ENCODE measurements around the gene NCKAP5. TPM values are rescaled to one million over a fixed set of nuclear protein-coding genes. Genes with fewer than 3 reads are reported as not detected.

NCKAP5 gene
- total RNA-seq, 1 experiment from 2014 or later = not detected

DNA sequence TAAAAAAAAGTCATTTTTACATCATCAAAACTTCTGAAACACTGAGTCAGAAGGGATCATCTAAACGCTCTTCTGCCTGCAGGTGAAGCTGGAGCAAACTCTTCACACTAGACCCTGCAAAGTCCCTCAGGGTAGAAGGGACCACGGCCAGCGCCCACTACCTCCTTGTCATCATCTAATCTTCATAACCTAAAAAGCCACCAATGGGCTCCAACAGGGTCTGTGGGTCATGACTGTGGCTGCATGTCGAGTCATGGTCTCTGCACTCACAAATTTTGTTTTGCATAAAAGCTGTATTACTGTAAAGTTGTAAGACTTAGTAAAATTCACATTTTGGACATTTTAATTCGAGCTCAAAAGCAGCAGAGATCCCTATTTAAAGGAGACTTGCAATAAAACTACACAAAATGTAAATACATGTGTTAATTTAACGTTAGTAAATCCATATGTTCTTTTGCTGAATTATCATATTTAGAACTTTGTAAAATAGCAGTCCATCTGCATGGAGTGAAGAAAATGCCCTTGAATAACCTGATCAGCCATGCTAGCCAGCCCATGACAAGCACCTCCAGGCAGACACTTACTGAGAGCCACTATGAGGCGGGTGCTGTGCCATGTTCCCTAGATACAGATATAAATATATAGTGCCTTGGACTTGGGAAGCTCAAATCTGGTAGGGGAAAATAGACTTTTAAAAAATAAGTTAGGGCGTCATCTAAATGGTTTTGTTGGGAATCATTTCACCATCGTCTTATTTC lies 461.0 kb downstream of the NCKAP5 start:
- TF ChIP-seq, protein P1, sequence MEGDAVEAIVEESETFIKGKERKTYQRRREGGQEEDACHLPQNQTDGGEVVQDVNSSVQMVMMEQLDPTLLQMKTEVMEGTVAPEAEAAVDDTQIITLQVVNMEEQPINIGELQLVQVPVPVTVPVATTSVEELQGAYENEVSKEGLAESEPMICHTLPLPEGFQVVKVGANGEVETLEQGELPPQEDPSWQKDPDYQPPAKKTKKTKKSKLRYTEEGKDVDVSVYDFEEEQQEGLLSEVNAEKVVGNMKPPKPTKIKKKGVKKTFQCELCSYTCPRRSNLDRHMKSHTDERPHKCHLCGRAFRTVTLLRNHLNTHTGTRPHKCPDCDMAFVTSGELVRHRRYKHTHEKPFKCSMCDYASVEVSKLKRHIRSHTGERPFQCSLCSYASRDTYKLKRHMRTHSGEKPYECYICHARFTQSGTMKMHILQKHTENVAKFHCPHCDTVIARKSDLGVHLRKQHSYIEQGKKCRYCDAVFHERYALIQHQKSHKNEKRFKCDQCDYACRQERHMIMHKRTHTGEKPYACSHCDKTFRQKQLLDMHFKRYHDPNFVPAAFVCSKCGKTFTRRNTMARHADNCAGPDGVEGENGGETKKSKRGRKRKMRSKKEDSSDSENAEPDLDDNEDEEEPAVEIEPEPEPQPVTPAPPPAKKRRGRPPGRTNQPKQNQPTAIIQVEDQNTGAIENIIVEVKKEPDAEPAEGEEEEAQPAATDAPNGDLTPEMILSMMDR (IDR thresholded peaks at IDR 0.05; ENCODE audit: unreplicated experiment) = no peak
- Mint-ChIP-seq H3K27ac (ENCODE audit: low read depth, unreplicated experiment) (no peak overlapping the region), H3K36me3 (ENCODE audit: insufficient read depth, unreplicated experiment) (peaks cover 5% of the 10 kb centered on the region), H3K4me1 (ENCODE audit: insufficient read depth, unreplicated experiment) (no peaks in the 10 kb centered on the region), H3K27me3 (ENCODE audit: insufficient read depth, unreplicated experiment) (no peaks in the 10 kb centered on the region), H3K9me3 (ENCODE audit: unreplicated experiment) (peaks cover 58% of the 10 kb centered on the region), H3K4me3 (ENCODE audit: unreplicated experiment) (no peak overlapping the region)
- no peak for DNase-seq (ENCODE audit: unreplicated experiment)
- no TSS peak for BruUV-seq (replicated peaks)
- intact Hi-C loops (cut with micrococcal nuclease) = no loop called here
- CTCF ChIA-PET = interaction anchor here (0.5 to 0.7 kb wide), 3 partner anchors 47 to 686 kb away, joined by 3 to 4 read pairs (median 3); no protein-coding TSS in a partner anchor
- POLR2A ChIA-PET = no interaction called here

DNA sequence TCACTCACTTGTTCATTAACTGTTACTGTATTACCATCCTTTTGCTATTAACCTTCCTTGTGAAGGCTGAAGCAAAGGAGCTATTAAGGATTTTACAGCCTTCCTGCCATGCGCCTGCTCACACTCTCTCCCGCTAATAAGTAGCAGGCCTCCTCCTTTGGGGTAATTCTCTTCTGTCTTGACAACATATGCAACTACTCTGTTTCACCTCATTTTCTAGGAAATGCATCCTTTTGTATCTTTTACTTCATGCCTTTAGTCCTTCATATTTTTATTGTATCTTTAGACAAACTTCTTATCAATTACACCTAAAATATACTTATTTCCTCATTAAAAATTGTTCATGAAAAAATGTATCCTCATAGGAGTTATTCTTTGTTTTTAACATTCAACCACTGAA lies 463.4 kb downstream of the NCKAP5 start:
- no TSS peak for BruUV-seq (replicated peaks)
- H3K4me1 Mint-ChIP-seq (ENCODE audit: insufficient read depth, unreplicated experiment) = no peaks in the 10 kb centered on the region
- no peak for DNase-seq (ENCODE audit: unreplicated experiment)
- POLR2A ChIA-PET = no interaction called here
- TF ChIP-seq, protein P1 (IDR thresholded peaks at IDR 0.05; ENCODE audit: unreplicated experiment) = no peak
- H3K9me3 Mint-ChIP-seq (ENCODE audit: unreplicated experiment) = peaks cover 43% of the 10 kb centered on the region
- no peaks in the 10 kb centered on the region for H3K36me3 Mint-ChIP-seq (ENCODE audit: insufficient read depth, unreplicated experiment)
- no peak overlapping the region for H3K4me3 Mint-ChIP-seq (ENCODE audit: unreplicated experiment)
- intact Hi-C loops (cut with micrococcal nuclease) = no loop called here
- H3K27ac Mint-ChIP-seq (ENCODE audit: low read depth, unreplicated experiment) = no peak overlapping the region
- CTCF ChIA-PET = no interaction called here
- no peaks in the 10 kb centered on the region for H3K27me3 Mint-ChIP-seq (ENCODE audit: insufficient read depth, unreplicated experiment)

DNA sequence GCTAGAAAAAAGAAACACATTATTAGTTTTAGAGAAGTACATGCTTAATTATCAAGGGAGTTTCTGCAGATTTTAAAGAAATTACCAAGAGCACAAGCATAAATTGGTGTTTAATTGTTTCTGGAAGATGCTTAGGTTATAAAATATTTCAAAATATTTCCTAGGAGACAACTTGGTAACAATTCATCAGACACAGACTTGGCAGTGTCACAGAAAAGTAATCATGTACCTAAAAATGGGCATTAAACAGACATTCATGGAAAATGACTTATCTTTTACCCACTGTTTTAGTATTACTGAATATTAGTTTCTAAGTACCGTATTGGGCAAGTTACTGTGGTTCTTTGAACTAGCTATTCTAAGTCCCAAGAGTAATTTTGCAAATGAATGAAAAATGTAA lies 469.5 kb downstream of the NCKAP5 start:
- Mint-ChIP-seq H3K9me3 (ENCODE audit: unreplicated experiment) (peaks cover 14% of the 10 kb centered on the region), H3K4me3 (ENCODE audit: unreplicated experiment) (no peak overlapping the region), H3K36me3 (ENCODE audit: insufficient read depth, unreplicated experiment) (no peaks in the 10 kb centered on the region), H3K4me1 (ENCODE audit: insufficient read depth, unreplicated experiment) (no peaks in the 10 kb centered on the region), H3K27ac (ENCODE audit: low read depth, unreplicated experiment) (no peak overlapping the region), H3K27me3 (ENCODE audit: insufficient read depth, unreplicated experiment) (no peaks in the 10 kb centered on the region)
- CTCF ChIA-PET = interaction anchor here (0.6 kb wide), 1 partner anchor 360 kb away, joined by 3 read pairs; no protein-coding TSS in a partner anchor
- POLR2A ChIA-PET = interaction anchor here (0.6 kb wide), 1 partner anchor 615 kb away, joined by 3 read pairs; no protein-coding TSS in a partner anchor
- DNase-seq (ENCODE audit: unreplicated experiment) = no peak
- intact Hi-C loops (cut with micrococcal nuclease) = no loop called here
- TF ChIP-seq, protein P1 (IDR thresholded peaks at IDR 0.05; ENCODE audit: unreplicated experiment) = no peak
- no TSS peak for BruUV-seq (replicated peaks)

DNA sequence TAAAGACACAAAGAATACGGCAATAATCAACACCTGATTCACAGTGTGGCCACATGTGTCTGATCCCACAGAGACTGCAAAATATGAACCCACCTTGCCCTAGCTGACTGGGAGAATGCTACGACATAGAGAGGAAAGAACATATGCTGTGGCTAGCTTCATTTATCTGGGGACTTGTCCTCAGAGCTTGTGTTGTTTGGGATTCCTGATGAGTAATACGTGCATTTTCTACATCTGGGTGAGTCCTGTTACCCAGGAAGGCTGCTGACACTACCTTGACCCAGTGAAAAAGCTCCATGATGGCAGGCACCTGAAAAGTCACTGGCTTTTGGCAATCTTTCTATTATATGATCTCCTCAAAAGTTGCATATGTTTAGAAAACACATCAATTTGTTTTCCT lies 470.6 kb downstream of the NCKAP5 start:
- TF ChIP-seq, protein P1 (IDR thresholded peaks at IDR 0.05; ENCODE audit: unreplicated experiment) = no peak
- Mint-ChIP-seq H3K9me3 (ENCODE audit: unreplicated experiment) (peaks cover 13% of the 10 kb centered on the region), H3K36me3 (ENCODE audit: insufficient read depth, unreplicated experiment) (no peaks in the 10 kb centered on the region), H3K4me3 (ENCODE audit: unreplicated experiment) (no peak overlapping the region), H3K4me1 (ENCODE audit: insufficient read depth, unreplicated experiment) (no peaks in the 10 kb centered on the region), H3K27ac (ENCODE audit: low read depth, unreplicated experiment) (no peak overlapping the region), H3K27me3 (ENCODE audit: insufficient read depth, unreplicated experiment) (no peaks in the 10 kb centered on the region)
- no TSS peak for BruUV-seq (replicated peaks)
- CTCF ChIA-PET = interaction anchor here (0.6 kb wide), 1 partner anchor 75 kb away, joined by 4 read pairs; no protein-coding TSS in a partner anchor
- peak; percentile 4 for DNase-seq (ENCODE audit: unreplicated experiment)
- POLR2A ChIA-PET = no interaction called here
- intact Hi-C loops (cut with micrococcal nuclease) = no loop called here

All from MCF 10A (cell line).